DOHH2 (cell line): ENCODE results near the gene OTUD6A.

Experiments used
- H3F3A ChIP-seq: fragments of 200-600 bp; sonication (generic), shearing (Covaris generic); 2 replicates; pipeline ENCODE4 v1.6.0; 2016; ENCODE audit warnings: antibody characterized with exemption, mild to moderate bottlenecking; ENCODE audit not compliant: control insufficient read depth, insufficient read depth
- H3K27ac ChIP-seq: fragments of 200-600 bp; sonication (generic); 2 replicates; pipeline ENCODE4 v1.5.1; 2014; ENCODE audit warnings: low read depth, mild to moderate bottlenecking, low read length, moderate library complexity
- H3K27me3 ChIP-seq: fragments of 200-600 bp; sonication (generic); 2 replicates; pipeline ENCODE4 v1.6.1; 2014; ENCODE audit warnings: mild to moderate bottlenecking, low read length, mixed read lengths; ENCODE audit not compliant: control insufficient read depth
- H3K36me3 ChIP-seq: fragments of 200-600 bp; sonication (generic); 2 replicates; pipeline ENCODE4 v1.6.1; 2014; ENCODE audit warnings: mild to moderate bottlenecking, low read length, moderate library complexity, mixed read lengths; ENCODE audit not compliant: control insufficient read depth
- H3K4me1 ChIP-seq: fragments of 200-600 bp; sonication (generic); 2 replicates; pipeline ENCODE4 v1.6.1; 2014; ENCODE audit warnings: mild to moderate bottlenecking, low read length, mixed read lengths; ENCODE audit not compliant: control insufficient read depth
- H3K4me2 ChIP-seq: fragments of 200-600 bp; sonication (generic); 2 replicates; pipeline ENCODE4 v1.6.0; 2014; ENCODE audit warnings: mild to moderate bottlenecking, low read length, moderate library complexity
- H3K4me3 ChIP-seq: fragments of 200-600 bp; sonication (generic); 2 replicates; pipeline ENCODE4 v1.5.1; 2014; ENCODE audit warnings: mild to moderate bottlenecking, low read length, mixed read lengths
- H3K79me2 ChIP-seq: fragments of 200-600 bp; sonication (generic); 2 replicates; pipeline ENCODE4 v1.6.1; 2014; ENCODE audit warnings: mild to moderate bottlenecking, low read length, mixed read lengths; ENCODE audit not compliant: control insufficient read depth
- H3K9me2 ChIP-seq: fragments of 200-600 bp; sonication (generic); replicated peaks from 2 replicates; pipeline ENCODE4 v1.6.1; 2014; ENCODE audit warnings: mild to moderate bottlenecking, low read length, mixed read lengths; ENCODE audit not compliant: control insufficient read depth
- H3K9me3 ChIP-seq: fragments of 200-600 bp; sonication (generic); 2 replicates; pipeline ENCODE4 v1.6.1; 2014; ENCODE audit warnings: antibody characterized with exemption, low read length, mixed read lengths; ENCODE audit not compliant: control insufficient read depth, insufficient read depth
- H4K20me1 ChIP-seq: fragments of 200-600 bp; sonication (generic); 2 replicates; pipeline ENCODE4 v1.6.0; 2014; ENCODE audit warnings: low read depth, mild to moderate bottlenecking, antibody characterized with exemption, low read length, moderate library complexity; ENCODE audit not compliant: control insufficient read depth, insufficient read depth
- EZH2phosphoT487 ChIP-seq: fragments of 200-600 bp; sonication (generic); IDR thresholded peaks from 2 replicates; pipeline ENCODE4 v1.6.1; 2017; ENCODE audit warnings: borderline replicate concordance, mild to moderate bottlenecking, antibody characterized with exemption, low read length, moderate library complexity, mixed read lengths
- TF ChIP-seq, protein P1 (sequence below): fragments of 200-600 bp; sonication (generic); IDR thresholded peaks from one replicate; pipeline ENCODE4 v1.5.1; 2014; ENCODE audit warnings: antibody characterized with exemption, mild to moderate bottlenecking, low read depth, low read length; ENCODE audit not compliant: poor library complexity, severe bottlenecking

OTUD6A gene

DNA sequence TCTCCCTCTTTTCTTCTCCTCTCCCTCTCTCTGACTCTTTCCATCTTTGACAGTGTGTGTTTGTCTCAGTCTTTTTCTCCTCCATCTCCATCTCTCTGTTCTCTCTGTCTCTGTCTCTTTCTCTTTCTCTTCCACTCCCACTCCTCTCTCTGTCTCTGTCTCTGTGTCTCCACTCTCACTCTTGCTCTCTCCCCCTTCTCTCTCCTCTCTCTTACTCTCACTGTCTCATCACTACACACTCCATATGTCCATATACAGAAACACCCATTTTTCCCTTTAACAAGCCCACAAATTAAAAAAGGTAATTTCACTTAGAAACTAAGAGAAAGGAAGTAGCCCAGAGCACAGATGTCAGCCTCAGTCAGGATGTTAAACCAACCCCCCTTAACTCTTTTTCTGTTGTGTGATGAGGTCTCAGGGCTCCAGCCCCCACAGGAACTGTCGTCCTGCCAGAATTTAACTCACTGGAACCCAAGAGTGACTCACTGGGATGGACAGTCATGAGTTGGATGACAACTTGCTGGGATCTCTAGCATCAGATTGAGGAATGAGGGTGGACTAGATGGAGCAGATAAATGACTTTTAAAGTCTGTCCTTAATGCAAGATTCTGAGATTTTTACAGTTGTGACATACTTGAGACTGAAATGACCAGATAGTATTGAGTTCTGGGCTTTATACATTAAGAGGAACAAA lies 27.5 kb downstream of the OTUD6A start:
- no peaks in the 10 kb centered on the region for H3K79me2 ChIP-seq
- no peaks in the 10 kb centered on the region for H3K36me3 ChIP-seq
- TF ChIP-seq, protein P1, sequence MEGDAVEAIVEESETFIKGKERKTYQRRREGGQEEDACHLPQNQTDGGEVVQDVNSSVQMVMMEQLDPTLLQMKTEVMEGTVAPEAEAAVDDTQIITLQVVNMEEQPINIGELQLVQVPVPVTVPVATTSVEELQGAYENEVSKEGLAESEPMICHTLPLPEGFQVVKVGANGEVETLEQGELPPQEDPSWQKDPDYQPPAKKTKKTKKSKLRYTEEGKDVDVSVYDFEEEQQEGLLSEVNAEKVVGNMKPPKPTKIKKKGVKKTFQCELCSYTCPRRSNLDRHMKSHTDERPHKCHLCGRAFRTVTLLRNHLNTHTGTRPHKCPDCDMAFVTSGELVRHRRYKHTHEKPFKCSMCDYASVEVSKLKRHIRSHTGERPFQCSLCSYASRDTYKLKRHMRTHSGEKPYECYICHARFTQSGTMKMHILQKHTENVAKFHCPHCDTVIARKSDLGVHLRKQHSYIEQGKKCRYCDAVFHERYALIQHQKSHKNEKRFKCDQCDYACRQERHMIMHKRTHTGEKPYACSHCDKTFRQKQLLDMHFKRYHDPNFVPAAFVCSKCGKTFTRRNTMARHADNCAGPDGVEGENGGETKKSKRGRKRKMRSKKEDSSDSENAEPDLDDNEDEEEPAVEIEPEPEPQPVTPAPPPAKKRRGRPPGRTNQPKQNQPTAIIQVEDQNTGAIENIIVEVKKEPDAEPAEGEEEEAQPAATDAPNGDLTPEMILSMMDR, result no peak
- no peak for TF ChIP-seq EZH2phosphoT487
- no peaks in the 10 kb centered on the region for H3K9me3 ChIP-seq
- H3K27ac ChIP-seq, result no peak overlapping the region
- H3K27me3 ChIP-seq, result no peaks in the 10 kb centered on the region
- no peaks in the 10 kb centered on the region for H4K20me1 ChIP-seq
- no peaks in the 10 kb centered on the region for H3F3A ChIP-seq
- H3K4me3 ChIP-seq, result no peak overlapping the region
- no peaks in the 10 kb centered on the region for H3K9me2 ChIP-seq
- no peaks in the 10 kb centered on the region for H3K4me1 ChIP-seq
- no peak overlapping the region for H3K4me2 ChIP-seq

DNA sequence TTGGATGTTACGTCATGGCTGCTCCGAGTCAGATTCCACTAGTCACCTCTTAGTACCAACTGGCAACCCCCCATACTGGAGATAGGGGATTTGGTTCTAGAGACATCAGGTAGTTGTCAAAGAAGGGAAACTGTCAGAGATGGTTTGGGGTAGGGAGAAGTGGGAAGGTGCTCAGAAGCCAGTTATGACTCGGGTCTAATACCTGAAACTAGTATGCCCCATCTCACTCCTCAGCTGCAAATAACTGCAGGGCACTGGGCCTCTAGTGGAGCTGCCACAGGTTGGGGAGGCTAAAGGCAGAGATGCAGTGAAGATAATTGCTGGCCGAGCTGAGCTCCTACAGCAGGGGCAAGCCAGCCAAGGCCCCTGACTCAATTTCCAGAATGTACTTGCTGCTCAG lies 30.0 kb downstream of the OTUD6A start:
- no peaks in the 10 kb centered on the region for H4K20me1 ChIP-seq
- no peak overlapping the region for H3K4me3 ChIP-seq
- H3F3A ChIP-seq, result no peaks in the 10 kb centered on the region
- no peaks in the 10 kb centered on the region for H3K4me1 ChIP-seq
- H3K27ac ChIP-seq, result no peak overlapping the region
- H3K27me3 ChIP-seq, result no peaks in the 10 kb centered on the region
- no peaks in the 10 kb centered on the region for H3K36me3 ChIP-seq
- TF ChIP-seq, protein P1, result no peak
- no peak for TF ChIP-seq EZH2phosphoT487
- no peak overlapping the region for H3K4me2 ChIP-seq
- H3K9me2 ChIP-seq, result no peaks in the 10 kb centered on the region
- no peaks in the 10 kb centered on the region for H3K9me3 ChIP-seq
- no peaks in the 10 kb centered on the region for H3K79me2 ChIP-seq

DNA sequence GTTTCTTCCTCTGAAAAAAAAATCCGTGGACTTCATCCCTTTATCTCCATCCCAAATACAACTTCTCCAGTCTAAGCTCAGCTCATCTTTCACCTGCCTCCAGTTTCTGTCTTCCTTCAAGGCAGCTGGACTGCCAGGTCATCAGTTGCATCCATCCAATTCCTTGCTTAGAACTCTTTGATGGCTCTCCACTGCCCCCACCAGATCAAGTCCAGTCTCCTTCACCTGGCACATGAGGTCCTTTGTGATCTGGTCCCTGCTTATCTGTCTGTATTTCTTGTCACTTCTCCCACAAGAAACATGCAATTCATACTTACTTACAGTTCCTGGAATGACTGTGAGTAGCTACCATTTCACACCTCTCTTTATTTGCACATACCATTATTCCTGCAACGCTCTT lies 33.8 kb downstream of the OTUD6A start:
- Histone ChIP-seq H3K27ac (no peak overlapping the region), H3K9me3 (no peaks in the 10 kb centered on the region), H3K4me3 (no peak overlapping the region), H3K9me2 (no peaks in the 10 kb centered on the region), H3K36me3 (no peaks in the 10 kb centered on the region), H4K20me1 (no peaks in the 10 kb centered on the region), H3K4me1 (no peaks in the 10 kb centered on the region), H3K79me2 (no peaks in the 10 kb centered on the region), H3F3A (no peaks in the 10 kb centered on the region), H3K4me2 (no peak overlapping the region), H3K27me3 (no peaks in the 10 kb centered on the region)
- no peak for TF ChIP-seq EZH2phosphoT487
- TF ChIP-seq, protein P1, result no peak
